HG02840 (cell line): Measurements from ENCODE around the gene ANKRD40CL.
"Not testable (repeated sequence)": the region's sequence is repeated elsewhere in the genome, so short reads cannot be mapped to it uniquely, and the experiment has no call there.

Experiments
- ATAC-seq: cut with Tn5 transposase; IDR thresholded peaks from one replicate; pipeline ENCODE4 v1.9.1; 2021; ENCODE audit warnings: mild to moderate bottlenecking, moderate library complexity, moderate number of reproducible peaks; ENCODE audit not compliant: unreplicated experiment, low FRiP score

The ANKRD40CL gene

GRCh38 chr17:50763716-50764475 is 3.4 kb downstream of the ANKRD40CL start:
- ATAC-seq, result no peak

DNA sequence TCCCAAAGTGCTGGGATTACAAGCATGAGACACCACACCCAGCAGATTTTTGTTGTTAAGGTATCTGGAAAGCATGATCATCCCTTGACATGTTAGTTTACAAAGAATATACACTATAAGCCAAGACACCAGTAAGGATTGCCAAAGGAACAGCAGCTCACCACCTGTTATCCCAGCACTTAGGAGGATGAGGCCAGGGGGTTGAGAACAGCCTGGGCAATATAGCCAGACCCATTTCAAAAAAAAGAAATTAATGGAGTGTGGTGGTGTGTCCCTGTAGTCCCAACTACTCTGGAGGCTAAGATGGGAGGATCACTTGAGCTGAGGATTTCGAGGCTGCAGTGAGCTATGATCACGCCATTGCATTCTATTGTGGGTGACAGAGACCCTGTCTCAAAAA is 5.1 kb downstream of the ANKRD40CL start:
- no peak for ATAC-seq

DNA sequence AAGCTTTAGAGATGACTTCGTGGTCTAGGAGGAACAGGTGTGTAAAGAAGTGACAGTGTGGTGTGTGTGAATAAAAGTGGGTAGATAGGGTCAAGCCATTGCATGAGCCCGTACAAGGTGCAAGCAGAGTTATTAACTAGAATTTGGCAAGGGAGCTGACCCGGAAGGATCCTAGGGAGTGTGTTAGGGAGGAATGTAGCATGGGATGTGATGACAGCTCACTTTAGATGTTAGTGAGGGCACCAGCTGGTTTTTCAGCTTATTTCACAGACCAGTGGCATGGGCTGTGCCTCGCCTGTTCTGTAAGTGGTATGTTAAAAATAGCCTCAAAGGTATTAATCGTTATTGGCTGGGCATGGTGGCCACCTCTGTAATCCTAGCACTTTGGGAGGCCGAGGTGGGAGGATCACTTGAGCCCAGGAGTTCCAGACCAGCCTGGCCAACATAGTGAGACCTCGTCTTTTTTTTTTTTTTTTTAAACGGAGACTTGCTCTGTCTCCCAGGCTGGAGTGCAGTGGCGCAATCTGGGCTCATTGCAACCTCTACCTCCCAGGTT is 8.3 kb downstream of the ANKRD40CL start:
- ATAC-seq, result no peak

DNA sequence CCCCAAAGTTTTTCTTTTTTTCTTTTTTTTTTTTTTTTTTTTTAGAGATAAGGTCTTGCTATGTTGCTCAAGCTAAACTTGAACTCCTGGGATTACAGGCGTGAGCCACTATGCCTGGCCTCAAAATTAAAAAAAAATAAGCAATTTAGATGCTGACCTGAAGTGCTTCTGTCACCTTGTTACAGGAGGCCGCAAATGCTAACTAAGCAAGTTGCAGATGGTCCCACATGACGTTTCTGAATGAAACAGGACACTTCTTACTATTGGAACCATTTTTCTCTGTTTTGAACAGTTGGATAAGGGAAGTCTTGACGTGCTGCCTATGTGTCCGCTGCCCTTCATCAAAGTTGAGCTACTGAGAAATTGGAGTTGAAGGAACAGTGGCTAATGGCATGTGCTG is 8.8 kb downstream of the ANKRD40CL start:
- no peak for ATAC-seq

DNA sequence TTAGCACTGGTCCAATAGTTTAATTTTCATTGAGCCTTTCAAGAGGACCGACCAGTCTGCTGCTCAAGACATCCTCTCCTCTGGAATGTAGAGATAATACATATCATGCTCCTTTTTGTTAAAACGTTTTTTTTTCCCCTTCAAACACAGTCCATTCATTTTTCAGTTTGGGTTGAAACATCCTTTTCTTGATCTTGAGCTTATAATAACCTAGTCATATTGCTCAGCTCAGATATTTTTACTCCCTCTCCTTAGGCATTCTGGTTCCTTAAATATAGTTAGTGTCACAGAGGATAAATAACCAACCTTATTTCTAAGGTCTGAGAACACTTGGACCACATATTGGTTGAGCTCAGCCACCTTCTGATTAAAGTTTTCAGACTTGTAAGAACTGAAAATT is 12.8 kb downstream of the ANKRD40CL start:
- no peak for ATAC-seq

GRCh38 chr17:50749245-50749644 is 18.1 kb downstream of the ANKRD40CL start:
- ATAC-seq, result no peak

GRCh38 chr17:50745631-50746030 is 21.7 kb downstream of the ANKRD40CL start:
- ATAC-seq, result no peak

DNA sequence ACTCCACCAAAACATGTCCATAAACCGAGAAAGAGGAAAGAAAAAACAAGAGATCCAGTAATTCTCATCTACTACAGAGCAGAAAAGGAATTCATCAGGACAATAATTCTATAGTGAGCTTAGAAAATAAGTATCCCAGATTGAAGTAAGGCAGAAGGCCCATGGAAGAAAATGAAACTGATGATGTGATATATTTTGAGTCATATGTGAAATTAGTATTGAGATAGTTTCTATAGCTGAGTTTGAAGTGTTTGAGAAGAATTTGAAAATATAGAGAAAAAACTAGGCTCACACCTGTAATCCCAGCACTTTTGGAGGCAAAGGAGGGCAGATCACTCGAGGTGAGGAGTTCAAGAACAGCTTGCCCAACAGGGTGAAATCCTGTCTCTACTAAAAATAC is 28.2 kb downstream of the ANKRD40CL start:
- no peak for ATAC-seq

- no peak for ATAC-seq
These were observed 30.1 kb downstream of the ANKRD40CL start for GRCh38 chr17:50737118-50737698.

GRCh38 chr17:50735287-50735686 is 32.0 kb downstream of the ANKRD40CL start:
- ATAC-seq, result no peak

- ATAC-seq, result no peak
These were observed 35.5 kb downstream of the ANKRD40CL start for GRCh38 chr17:50731575-50732460.

- no peak for ATAC-seq
These were observed 38.2 kb downstream of the ANKRD40CL start for GRCh38 chr17:50728881-50729765.

GRCh38 chr17:50728112-50728429 is 39.2 kb downstream of the ANKRD40CL start:
- no peak for ATAC-seq

GRCh38 chr17:50725769-50726655 is 41.3 kb downstream of the ANKRD40CL start:
- ATAC-seq, result no peak

- not testable (repeated sequence) for ATAC-seq
These were observed 42.7 kb downstream of the ANKRD40CL start for GRCh38 chr17:50724622-50725021.

DNA sequence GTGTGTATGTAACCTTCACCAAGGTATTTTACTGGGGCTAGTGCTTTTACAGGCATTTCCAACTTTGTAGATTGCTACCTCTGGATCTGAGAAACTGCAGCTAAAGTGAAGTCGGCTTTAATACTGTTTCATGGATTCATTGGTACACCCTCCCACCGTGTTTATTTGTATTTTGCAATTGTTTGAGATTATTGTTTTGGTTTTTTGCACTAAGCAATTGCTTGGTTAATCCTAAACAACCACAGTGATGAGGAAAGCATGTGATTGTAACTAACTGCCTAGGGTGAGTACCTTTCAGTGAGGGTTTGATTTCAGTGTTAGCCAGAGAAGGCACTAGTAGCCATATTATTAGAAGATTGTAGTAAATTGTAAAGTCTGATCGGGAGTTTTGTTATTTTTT is 44.6 kb downstream of the ANKRD40CL start:
- ATAC-seq, result no peak

DNA sequence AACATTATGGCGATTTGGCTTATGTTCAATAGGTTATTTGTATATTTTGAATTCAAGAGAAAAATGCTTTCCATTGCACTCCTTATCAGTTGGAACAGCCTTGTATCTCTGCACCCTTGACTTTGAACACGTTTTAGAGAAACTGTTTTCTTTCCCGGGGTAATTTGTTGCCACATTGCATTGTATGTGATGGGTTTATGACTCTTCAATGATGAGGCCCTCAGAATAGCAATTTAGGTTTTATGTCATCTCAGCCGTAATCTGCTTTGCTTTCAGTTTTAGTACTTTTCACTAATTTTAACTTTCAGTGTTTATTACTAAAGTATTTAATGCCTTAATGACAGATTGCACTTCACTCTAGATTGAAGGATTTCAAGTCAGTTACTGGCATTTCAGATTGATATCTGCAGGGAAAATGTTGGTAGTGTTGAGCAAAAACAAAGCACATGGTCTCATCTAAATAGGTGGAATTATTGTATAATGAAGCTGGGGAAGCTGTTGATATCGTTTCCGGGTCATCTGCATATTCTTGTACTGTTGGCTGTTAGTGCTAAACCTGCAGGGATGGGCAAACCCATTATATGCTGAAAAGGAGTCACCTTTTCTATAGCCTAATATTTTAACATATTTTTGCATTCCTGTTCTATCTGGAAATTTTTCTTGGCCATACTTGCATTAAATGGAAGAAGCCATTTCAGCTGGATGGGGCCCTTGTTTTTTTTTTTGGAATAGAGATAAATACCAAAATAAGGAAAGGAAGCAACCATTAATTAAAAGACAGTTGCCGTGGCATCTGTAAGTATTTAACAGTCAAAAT is 45.9 kb downstream of the ANKRD40CL start:
- ATAC-seq, result no peak
